ENCODE results near the gene KCNK1.

DNA sequence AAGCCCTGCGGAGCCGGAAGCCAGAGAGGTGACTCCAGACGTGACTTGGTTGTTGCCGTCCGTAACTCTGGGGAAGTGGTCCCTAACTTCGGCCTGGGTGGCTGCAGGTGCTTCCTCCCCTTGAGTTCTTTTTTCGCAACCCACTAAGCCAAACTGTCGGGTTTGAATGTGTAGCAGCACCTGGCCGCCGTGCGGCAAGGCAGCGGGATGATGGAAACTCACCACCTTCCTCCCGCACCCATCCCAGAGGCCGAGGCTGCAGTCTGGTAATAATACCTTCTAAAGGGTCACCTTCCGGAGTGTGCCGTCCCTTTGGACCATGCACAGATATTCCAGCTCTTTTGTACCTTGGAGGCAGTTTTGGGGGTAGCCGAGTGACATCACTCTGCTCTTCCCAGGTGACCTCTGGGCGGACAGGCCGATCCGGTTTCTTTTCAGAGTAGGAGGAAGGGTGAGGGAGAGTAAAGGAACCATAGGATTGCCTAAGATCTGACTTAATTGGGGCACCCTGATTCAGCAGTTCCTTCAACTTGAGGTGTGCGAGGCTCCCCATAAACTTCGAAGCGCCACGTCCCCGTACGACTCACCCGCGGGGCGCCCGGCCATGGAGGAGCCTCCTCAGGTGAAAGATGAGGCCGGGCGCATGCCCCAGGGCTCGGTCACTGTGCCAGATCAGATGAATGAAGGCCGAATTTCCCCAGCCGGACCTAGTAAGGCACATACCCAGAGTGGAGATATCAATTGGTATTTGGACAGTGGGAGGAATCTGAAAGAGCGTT lies 1.0 kb downstream of the KCNK1 start:
- TF ChIP-seq, protein P1, sequence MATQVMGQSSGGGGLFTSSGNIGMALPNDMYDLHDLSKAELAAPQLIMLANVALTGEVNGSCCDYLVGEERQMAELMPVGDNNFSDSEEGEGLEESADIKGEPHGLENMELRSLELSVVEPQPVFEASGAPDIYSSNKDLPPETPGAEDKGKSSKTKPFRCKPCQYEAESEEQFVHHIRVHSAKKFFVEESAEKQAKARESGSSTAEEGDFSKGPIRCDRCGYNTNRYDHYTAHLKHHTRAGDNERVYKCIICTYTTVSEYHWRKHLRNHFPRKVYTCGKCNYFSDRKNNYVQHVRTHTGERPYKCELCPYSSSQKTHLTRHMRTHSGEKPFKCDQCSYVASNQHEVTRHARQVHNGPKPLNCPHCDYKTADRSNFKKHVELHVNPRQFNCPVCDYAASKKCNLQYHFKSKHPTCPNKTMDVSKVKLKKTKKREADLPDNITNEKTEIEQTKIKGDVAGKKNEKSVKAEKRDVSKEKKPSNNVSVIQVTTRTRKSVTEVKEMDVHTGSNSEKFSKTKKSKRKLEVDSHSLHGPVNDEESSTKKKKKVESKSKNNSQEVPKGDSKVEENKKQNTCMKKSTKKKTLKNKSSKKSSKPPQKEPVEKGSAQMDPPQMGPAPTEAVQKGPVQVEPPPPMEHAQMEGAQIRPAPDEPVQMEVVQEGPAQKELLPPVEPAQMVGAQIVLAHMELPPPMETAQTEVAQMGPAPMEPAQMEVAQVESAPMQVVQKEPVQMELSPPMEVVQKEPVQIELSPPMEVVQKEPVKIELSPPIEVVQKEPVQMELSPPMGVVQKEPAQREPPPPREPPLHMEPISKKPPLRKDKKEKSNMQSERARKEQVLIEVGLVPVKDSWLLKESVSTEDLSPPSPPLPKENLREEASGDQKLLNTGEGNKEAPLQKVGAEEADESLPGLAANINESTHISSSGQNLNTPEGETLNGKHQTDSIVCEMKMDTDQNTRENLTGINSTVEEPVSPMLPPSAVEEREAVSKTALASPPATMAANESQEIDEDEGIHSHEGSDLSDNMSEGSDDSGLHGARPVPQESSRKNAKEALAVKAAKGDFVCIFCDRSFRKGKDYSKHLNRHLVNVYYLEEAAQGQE (IDR thresholded peaks at IDR 0.05; ENCODE audit: low read depth, low read length) = no peak
- TF ChIP-seq, protein P2, sequence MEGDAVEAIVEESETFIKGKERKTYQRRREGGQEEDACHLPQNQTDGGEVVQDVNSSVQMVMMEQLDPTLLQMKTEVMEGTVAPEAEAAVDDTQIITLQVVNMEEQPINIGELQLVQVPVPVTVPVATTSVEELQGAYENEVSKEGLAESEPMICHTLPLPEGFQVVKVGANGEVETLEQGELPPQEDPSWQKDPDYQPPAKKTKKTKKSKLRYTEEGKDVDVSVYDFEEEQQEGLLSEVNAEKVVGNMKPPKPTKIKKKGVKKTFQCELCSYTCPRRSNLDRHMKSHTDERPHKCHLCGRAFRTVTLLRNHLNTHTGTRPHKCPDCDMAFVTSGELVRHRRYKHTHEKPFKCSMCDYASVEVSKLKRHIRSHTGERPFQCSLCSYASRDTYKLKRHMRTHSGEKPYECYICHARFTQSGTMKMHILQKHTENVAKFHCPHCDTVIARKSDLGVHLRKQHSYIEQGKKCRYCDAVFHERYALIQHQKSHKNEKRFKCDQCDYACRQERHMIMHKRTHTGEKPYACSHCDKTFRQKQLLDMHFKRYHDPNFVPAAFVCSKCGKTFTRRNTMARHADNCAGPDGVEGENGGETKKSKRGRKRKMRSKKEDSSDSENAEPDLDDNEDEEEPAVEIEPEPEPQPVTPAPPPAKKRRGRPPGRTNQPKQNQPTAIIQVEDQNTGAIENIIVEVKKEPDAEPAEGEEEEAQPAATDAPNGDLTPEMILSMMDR (IDR thresholded peaks at IDR 0.05) = no peak
